H9 (cell line): ENCODE results near the gene AMACR. TPM values are rescaled to one million over a fixed set of nuclear protein-coding genes. Genes with fewer than 3 reads are reported as not detected.

ENCODE experiments used
- DNase-seq: peaks from one replicate; pipeline ENCODE4 v3.0.0-alpha.2; 2017
- H2AFZ ChIP-seq: one replicate; pipeline ENCODE4 v1.6.1; 2013; ENCODE audit warnings: mild to moderate bottlenecking, low read length, control low read depth, moderate library complexity
- H2AK5ac ChIP-seq: 2 replicates; pipeline ENCODE4 v1.6.1; 2013; ENCODE audit warnings: low read length, control low read depth, mixed read lengths; ENCODE audit not compliant: insufficient read length
- H2BK120ac ChIP-seq: one replicate; pipeline ENCODE4 v1.6.1; 2013; ENCODE audit warnings: low read depth, mild to moderate bottlenecking, low read length, control low read depth, inconsistent platforms; ENCODE audit not compliant: poor library complexity, severe bottlenecking
- H2BK12ac ChIP-seq: 2 replicates; pipeline ENCODE4 v1.6.1; 2013; ENCODE audit warnings: low read length, control low read depth, mixed read lengths, low read depth; ENCODE audit not compliant: insufficient read length
- H2BK15ac ChIP-seq: 2 replicates; pipeline ENCODE4 v1.6.1; 2013; ENCODE audit warnings: low read depth, low read length, control low read depth
- H2BK20ac ChIP-seq: one replicate; pipeline ENCODE4 v1.6.1; 2013; ENCODE audit warnings: low read depth, mild to moderate bottlenecking, low read length, control low read depth, inconsistent platforms; ENCODE audit not compliant: poor library complexity, severe bottlenecking
- H2BK5ac ChIP-seq: 2 replicates; pipeline ENCODE4 v1.6.1; 2013; ENCODE audit warnings: low read length, control low read depth, mixed read lengths; ENCODE audit not compliant: insufficient read length
- H3K14ac ChIP-seq: 2 replicates; pipeline ENCODE4 v1.6.1; 2013; ENCODE audit warnings: low read length, control low read depth; ENCODE audit not compliant: insufficient read depth
- H3K18ac ChIP-seq: 2 replicates; pipeline ENCODE4 v1.6.1; 2013; ENCODE audit warnings: low read depth, mild to moderate bottlenecking, mixed read lengths, low read length, control low read depth; ENCODE audit not compliant: insufficient read length
- H3K23ac ChIP-seq: 2 replicates; pipeline ENCODE4 v1.6.1; 2013; ENCODE audit warnings: low read length, control low read depth, mixed read lengths, low read depth; ENCODE audit not compliant: insufficient read length
- H3K23me2 ChIP-seq: 2 replicates; pipeline ENCODE4 v1.6.1; 2013; ENCODE audit warnings: low read depth, mild to moderate bottlenecking, mixed read lengths, low read length, control low read depth; ENCODE audit not compliant: insufficient read length, poor library complexity, severe bottlenecking
- H3K27ac ChIP-seq: 2 replicates; pipeline ENCODE4 v1.5.1; 2013; ENCODE audit warnings: low read length, control low read depth, mixed read lengths, low read depth; ENCODE audit not compliant: insufficient read length
- H3K27me3 ChIP-seq: 2 replicates; pipeline ENCODE4 v1.6.1; 2013; ENCODE audit warnings: low read length, control low read depth, inconsistent platforms; ENCODE audit not compliant: insufficient read depth
- H3K4ac ChIP-seq: 2 replicates; pipeline ENCODE4 v1.6.1; 2013; ENCODE audit warnings: low read depth, mild to moderate bottlenecking, control low read depth, inconsistent platforms, low read length, moderate library complexity
- H3K4me1 ChIP-seq: 2 replicates; pipeline ENCODE4 v1.6.1; 2013; ENCODE audit warnings: low read length, control low read depth, inconsistent platforms; ENCODE audit not compliant: insufficient read depth
- H3K4me2 ChIP-seq: 2 replicates; pipeline ENCODE4 v1.6.1; 2013; ENCODE audit warnings: low read length, control low read depth, mixed read lengths; ENCODE audit not compliant: insufficient read length, insufficient read depth
- H3K56ac ChIP-seq: 2 replicates; pipeline ENCODE4 v1.6.1; 2013; ENCODE audit warnings: low read depth, mild to moderate bottlenecking, mixed read lengths, low read length, control low read depth; ENCODE audit not compliant: insufficient read length
- H3K79me1 ChIP-seq: 2 replicates; pipeline ENCODE4 v1.6.1; 2013; ENCODE audit warnings: low read depth, mild to moderate bottlenecking, moderate library complexity, low read length, control low read depth, inconsistent platforms; ENCODE audit not compliant: insufficient read depth, poor library complexity, severe bottlenecking
- H3K79me2 ChIP-seq: 2 replicates; pipeline ENCODE4 v1.6.1; 2013; ENCODE audit warnings: low read length, control low read depth, inconsistent platforms; ENCODE audit not compliant: insufficient read depth
- H3K9ac ChIP-seq: 2 replicates; pipeline ENCODE4 v1.6.1; 2013; ENCODE audit warnings: low read length, control low read depth, mixed read lengths; ENCODE audit not compliant: insufficient read length; ENCODE audit errors: extremely low read depth
- H3K9me3 ChIP-seq: one replicate; pipeline ENCODE4 v1.6.1; 2013; ENCODE audit warnings: low read depth, low read length, inconsistent platforms; ENCODE audit not compliant: control insufficient read depth
- H3T11ph ChIP-seq: one replicate; pipeline ENCODE4 v1.6.1; 2013; ENCODE audit warnings: mild to moderate bottlenecking, low read length, control low read depth, inconsistent platforms
- H4K20me1 ChIP-seq: one replicate; pipeline ENCODE4 v1.6.1; 2013; ENCODE audit not compliant: control insufficient read depth, insufficient read length, insufficient read depth
- H4K5ac ChIP-seq: 2 replicates; pipeline ENCODE4 v1.6.1; 2013; ENCODE audit warnings: low read depth, mild to moderate bottlenecking, mixed read lengths, low read length, control low read depth; ENCODE audit not compliant: insufficient read length
- H4K8ac ChIP-seq: replicated peaks from 2 replicates; pipeline ENCODE4 v1.6.1; 2013; ENCODE audit warnings: low read length, control low read depth, mixed read lengths, low read depth; ENCODE audit not compliant: insufficient read length
- H4K91ac ChIP-seq: 2 replicates; pipeline ENCODE4 v1.6.1; 2013; ENCODE audit warnings: low read depth, mild to moderate bottlenecking, moderate library complexity, mixed read lengths, low read length, control low read depth; ENCODE audit not compliant: insufficient read length
- H3K27ac Mint-ChIP-seq, 3 experiments: 2 replicates in 2 of 3; 3 replicates in 1 of 3; pipeline ENCODE4 v1.8.0; 2020 to 2021; ENCODE audit warnings: mixed read lengths in 3 of 3, mild to moderate bottlenecking in 1 of 3, moderate library complexity in 1 of 3
- H3K27me3 Mint-ChIP-seq: 2 replicates; pipeline ENCODE4 v1.8.0; 2021; ENCODE audit warnings: low read depth, mild to moderate bottlenecking, moderate library complexity, mixed read lengths
- H3K36me3 Mint-ChIP-seq, 3 experiments: 2 replicates in 2 of 3; 3 replicates in 1 of 3; pipeline ENCODE4 v1.8.0; 2020 to 2021; ENCODE audit warnings: low read depth in 3 of 3, mixed read lengths in 3 of 3; ENCODE audit not compliant: insufficient read depth in 1 of 3
- H3K4me1 Mint-ChIP-seq, 2 experiments: 2 replicates each; pipeline ENCODE4 v1.8.0; 2020; ENCODE audit warnings: mixed read lengths in 2 of 2
- H3K4me3 Mint-ChIP-seq, 2 experiments: 2 replicates in 1 of 2; 3 replicates in 1 of 2; pipeline ENCODE4 v1.8.0; 2020 to 2021; ENCODE audit warnings: mild to moderate bottlenecking in 2 of 2, mixed read lengths in 2 of 2, moderate library complexity in 1 of 2
- H3K9me3 Mint-ChIP-seq, 2 experiments: 2 replicates in 1 of 2; 3 replicates in 1 of 2; pipeline ENCODE4 v1.8.0; 2020; ENCODE audit warnings: mild to moderate bottlenecking in 2 of 2, mixed read lengths in 2 of 2, moderate library complexity in 1 of 2
- CTCF ChIP-seq: fragments of 200-600 bp; sonication (generic); conservative IDR thresholded peaks from 3 replicates; pipeline ENCODE4 v1.8.0; 2021; ENCODE audit warnings: antibody characterized with exemption, mild to moderate bottlenecking
- WGBS: extraction: QIAGEN DNeasy Blood & Tissue Kit; methylation state at CpG from one replicate; pipeline ENCODE4 v1.1.7; 2013; ENCODE audit warnings: missing lambda C conversion rate, low lambda C conversion rate, mixed read lengths; ENCODE audit not compliant: insufficient read length; ENCODE audit errors: extremely low coverage; 5-methylcytosine and 5-hydroxymethylcytosine counted together
- total RNA-seq: library from RNA; stranded (reverse); gene quantifications from 2 replicates; pipeline ENCODE4 v1.2.1, GENCODE V29; 2021

The AMACR gene
- total RNA-seq, 1 experiment from 2014 or later = 9.7 TPM

GRCh38 chr5:34028349-34028748 lies 20.5 kb upstream of the AMACR start:
- no peak for DNase-seq
- Histone ChIP-seq H3K56ac (no peak overlapping the region), H3K4me2 (no peak overlapping the region), H4K20me1 (no peaks in the 10 kb centered on the region), H3K23me2 (no peaks in the 10 kb centered on the region), H3K23ac (no peak overlapping the region), H3K4ac (no peak overlapping the region), H2BK5ac (no peak overlapping the region), H3K9ac (no peak overlapping the region), H4K8ac (no peak overlapping the region), H4K5ac (no peak overlapping the region), H2BK20ac (no peak overlapping the region), H3K27ac (no peak overlapping the region), H2AK5ac (no peak overlapping the region), H3K4me1 (no peaks in the 10 kb centered on the region; the same call in 1 of the 2 replicates), H3K14ac (no peak overlapping the region), H4K91ac (no peak overlapping the region), H3K79me2 (no peaks in the 10 kb centered on the region), H3K18ac (no peak overlapping the region), H3K27me3 (no peaks in the 10 kb centered on the region), H2AFZ (no peak overlapping the region), H3T11ph (no peak overlapping the region), H2BK120ac (no peak overlapping the region), H2BK12ac (no peak overlapping the region), H3K79me1 (no peaks in the 10 kb centered on the region), H2BK15ac (no peak overlapping the region), H3K9me3 (no peaks in the 10 kb centered on the region)
- peaks cover 3% of the 10 kb centered on the region in 2 experiments; a peak in 1 of 4 replicates for H3K4me1 Mint-ChIP-seq
- H3K27ac Mint-ChIP-seq = no peak overlapping the region
- no peak overlapping the region for H3K4me3 Mint-ChIP-seq
- H3K36me3 Mint-ChIP-seq = no peaks in the 10 kb centered on the region
- 93% methylated on average over 1 of the region's 3 CpGs for WGBS
- no peak for TF ChIP-seq CTCF
- no peaks in the 10 kb centered on the region for H3K9me3 Mint-ChIP-seq
- H3K27me3 Mint-ChIP-seq = no peaks in the 10 kb centered on the region
